ENCODE measurements around the gene CLEC4G.

DNA sequence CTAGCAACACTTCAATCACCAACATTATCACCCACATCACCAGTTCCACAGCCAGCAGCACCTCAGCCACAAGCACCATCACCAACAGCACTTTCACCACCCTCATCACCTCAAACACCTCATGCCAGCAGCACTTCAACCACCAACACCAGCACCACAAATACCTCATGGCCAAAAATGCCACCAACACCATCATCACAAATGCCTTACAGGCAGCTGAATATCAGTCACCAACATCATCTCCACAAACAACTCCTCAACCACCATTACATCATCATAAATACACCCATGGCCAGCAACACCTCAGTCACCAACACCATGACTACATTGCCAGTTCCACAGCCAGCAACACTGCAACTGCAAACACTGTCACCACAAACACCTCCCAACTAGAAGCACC is 40.4 kb downstream of the CLEC4G start:
- no peak for TF ChIP-seq CTCF (conservative IDR thresholded peaks at IDR 0.05; ENCODE audit: low read length)
- TF ChIP-seq EZH2phosphoT487 (IDR thresholded peaks at IDR 0.05; ENCODE audit: borderline replicate concordance): no peak
